Measurements from ENCODE around the gene NOX5.

GRCh38 chr15:69058830-69059556 is 44.5 kb downstream of the NOX5 start:
- TF ChIP-seq CTCF (IDR thresholded peaks at IDR 0.05) (peak; percentile 79 to 96 (median 90)), POLR2AphosphoS5 (IDR thresholded peaks at IDR 0.05; ENCODE audit: insufficient read depth in 1 of 2, low read depth in 1 of 2) (peak in 1 of 2 donors; percentile 18), POLR2A (IDR thresholded peaks at IDR 0.05) (no peak)

All from vagina (tissue), 2 donors.